Effector memory CD4-positive, alpha-beta T cell (primary cell): ENCODE measurements around the gene SLC22A7.
"Not testable (repeated sequence)": the region's sequence is repeated elsewhere in the genome, so short reads cannot be mapped to it uniquely, and the experiment has no call there.

Source experiments
- DNase-seq, 3 donors: peaks; one replicate each; pipeline ENCODE4 v3.0.0-alpha.2; 2020
- H3K27ac ChIP-seq: 2 replicates; pipeline ENCODE4 v1.7.0; 2013; ENCODE audit warnings: mild to moderate bottlenecking, low read length, moderate library complexity; ENCODE audit not compliant: insufficient read depth, poor library complexity, severe bottlenecking
- H3K27me3 ChIP-seq: replicated peaks from 2 replicates; pipeline ENCODE4 v1.7.0; 2013; ENCODE audit warnings: mild to moderate bottlenecking, low read length; ENCODE audit not compliant: insufficient read depth, control insufficient read depth, poor library complexity, severe bottlenecking
- H3K36me3 ChIP-seq: 2 replicates; pipeline ENCODE4 v1.7.0; 2013; ENCODE audit warnings: mild to moderate bottlenecking, low read length, moderate library complexity; ENCODE audit not compliant: control insufficient read depth, insufficient read depth
- H3K4me1 ChIP-seq: 2 replicates; pipeline ENCODE4 v1.7.0; 2013; ENCODE audit warnings: low read length, mild to moderate bottlenecking; ENCODE audit not compliant: control insufficient read depth, insufficient read depth, poor library complexity, severe bottlenecking
- H3K4me3 ChIP-seq: 2 replicates; pipeline ENCODE4 v1.7.0; 2013; ENCODE audit warnings: low read length, low read depth, mild to moderate bottlenecking; ENCODE audit not compliant: insufficient read depth, poor library complexity, severe bottlenecking
- H3K9me3 ChIP-seq: 2 replicates; pipeline ENCODE4 v1.7.0; 2013; ENCODE audit warnings: mild to moderate bottlenecking, low read length, moderate library complexity; ENCODE audit not compliant: control insufficient read depth

SLC22A7 gene

DNA sequence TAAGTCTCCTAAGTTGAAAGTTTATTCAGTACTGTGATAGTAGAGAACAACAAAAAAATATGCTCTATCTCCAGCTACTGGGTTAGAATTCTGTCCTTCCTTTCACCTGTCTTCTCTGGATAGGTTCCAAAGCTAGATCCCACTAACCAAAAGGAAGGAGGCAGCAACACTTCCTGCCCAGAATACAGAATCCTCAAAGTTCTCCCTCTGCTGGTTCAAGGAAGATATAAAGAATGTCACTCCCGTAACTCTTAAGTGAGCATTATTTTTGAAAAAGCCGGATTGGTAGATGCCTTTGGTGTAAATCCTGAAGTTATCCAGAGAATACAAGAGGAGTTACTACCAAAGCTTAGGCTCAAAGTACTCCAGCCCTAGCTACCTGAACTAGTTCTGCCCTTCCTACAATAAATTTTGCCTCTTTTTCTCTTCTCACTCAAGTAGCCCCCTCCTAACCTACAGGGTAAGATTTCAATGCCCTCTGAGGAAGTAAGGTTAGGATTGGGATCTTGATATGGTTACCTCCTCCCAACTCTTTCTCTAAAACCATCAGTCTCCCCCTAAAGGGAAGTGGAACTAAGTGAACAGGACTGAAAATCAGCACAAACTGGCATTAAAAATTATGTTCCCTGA lies 36.5 kb downstream of the SLC22A7 start:
- Histone ChIP-seq H3K36me3 (peaks cover 17% of the 10 kb centered on the region), H3K4me1 (peaks cover 13% of the 10 kb centered on the region), H3K4me3 (no peak overlapping the region), H3K9me3 (no peaks in the 10 kb centered on the region), H3K27me3 (no peaks in the 10 kb centered on the region), H3K27ac (no peak overlapping the region)
- no peak for DNase-seq

DNA sequence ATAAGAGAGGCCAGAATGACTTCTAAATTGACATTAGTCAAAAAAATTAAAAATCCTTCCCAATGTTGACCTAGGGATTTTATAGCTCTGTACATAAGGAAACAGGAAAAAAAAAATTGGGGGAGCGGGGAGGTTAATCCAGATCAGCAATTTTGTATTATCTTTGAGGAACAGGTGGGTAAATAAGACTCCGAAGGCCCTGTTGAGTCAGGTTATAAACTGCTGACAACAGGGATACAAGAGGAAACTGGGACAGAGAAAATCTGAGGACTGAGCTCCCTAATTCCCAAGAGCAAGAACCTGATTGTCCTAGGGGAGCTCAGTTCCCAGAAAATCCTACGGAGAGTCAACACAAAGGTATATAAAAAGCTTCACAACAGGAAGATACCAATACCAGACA lies 37.4 kb downstream of the SLC22A7 start:
- Histone ChIP-seq H3K27ac (no peak overlapping the region), H3K9me3 (no peaks in the 10 kb centered on the region), H3K36me3 (peaks cover 26% of the 10 kb centered on the region), H3K27me3 (no peaks in the 10 kb centered on the region), H3K4me3 (no peak overlapping the region), H3K4me1 (peaks cover 13% of the 10 kb centered on the region)
- no peak for DNase-seq

DNA sequence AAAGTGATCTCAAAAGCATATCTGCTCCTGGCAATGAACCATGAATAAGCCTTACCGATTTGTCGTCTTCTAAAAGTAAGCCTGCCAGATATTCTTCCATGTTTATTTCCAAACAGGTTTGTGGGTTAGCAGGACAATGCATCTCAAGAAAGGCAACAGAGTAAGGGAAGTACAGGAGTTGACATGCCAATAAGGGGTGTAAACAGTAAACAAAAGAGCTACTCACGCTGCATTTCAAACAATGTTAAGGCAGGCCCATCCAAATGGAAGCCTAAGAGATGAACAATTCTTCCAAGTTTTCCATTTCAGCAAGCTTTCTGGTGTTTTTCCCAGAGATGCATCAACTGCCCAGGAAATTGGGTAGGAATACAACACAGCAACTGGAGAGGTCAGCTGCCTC lies 38.3 kb downstream of the SLC22A7 start:
- DNase-seq: no peak
- Histone ChIP-seq H3K27ac (no peak overlapping the region), H3K36me3 (peaks cover 35% of the 10 kb centered on the region), H3K9me3 (no peaks in the 10 kb centered on the region), H3K27me3 (no peaks in the 10 kb centered on the region), H3K4me1 (peaks cover 7% of the 10 kb centered on the region), H3K4me3 (no peak overlapping the region)

DNA sequence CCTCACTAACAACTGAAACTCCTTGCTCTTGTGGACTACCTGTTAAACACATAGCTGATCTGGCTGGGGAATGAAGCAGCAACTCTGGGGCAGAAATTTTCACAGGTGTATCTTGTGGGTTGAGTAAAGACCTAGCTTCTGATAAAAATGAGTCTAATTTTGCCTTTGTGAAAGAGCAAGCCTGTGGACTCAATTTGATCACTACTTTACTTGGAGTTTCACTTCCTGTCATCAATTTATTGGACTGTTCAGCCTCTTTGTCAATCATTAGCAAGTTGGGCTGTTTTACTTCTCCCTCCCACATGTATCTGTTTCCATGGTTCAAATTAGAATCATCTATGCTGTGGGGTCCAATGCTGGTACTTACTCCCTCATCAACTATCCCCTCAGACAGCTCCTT lies 40.2 kb downstream of the SLC22A7 start:
- no peak for DNase-seq
- Histone ChIP-seq H3K27me3 (no peaks in the 10 kb centered on the region), H3K36me3 (peaks cover 53% of the 10 kb centered on the region), H3K4me3 (no peak overlapping the region), H3K27ac (no peak overlapping the region), H3K4me1 (no peaks in the 10 kb centered on the region), H3K9me3 (no peaks in the 10 kb centered on the region)

DNA sequence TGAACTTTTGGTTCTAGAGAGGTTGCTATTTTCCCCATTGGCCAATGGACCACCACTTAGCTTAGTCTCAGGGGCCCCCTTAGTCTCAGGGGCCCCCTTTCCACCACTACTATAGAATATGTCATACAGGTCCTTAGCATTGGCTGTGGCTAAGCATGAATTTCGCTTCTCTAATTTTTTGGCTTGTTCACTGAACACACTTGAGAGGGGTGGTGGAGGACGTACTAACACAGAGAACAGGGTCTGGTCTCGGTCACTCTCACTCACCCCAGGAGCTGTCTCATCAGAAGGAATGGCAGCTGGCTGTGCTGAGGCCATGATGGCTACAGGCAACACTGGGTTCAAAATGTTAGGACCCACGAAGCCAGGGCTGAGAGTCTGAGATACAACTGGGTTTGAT lies 41.1 kb downstream of the SLC22A7 start:
- Histone ChIP-seq H3K36me3 (peaks cover 60% of the 10 kb centered on the region), H3K4me3 (no peak overlapping the region)

DNA sequence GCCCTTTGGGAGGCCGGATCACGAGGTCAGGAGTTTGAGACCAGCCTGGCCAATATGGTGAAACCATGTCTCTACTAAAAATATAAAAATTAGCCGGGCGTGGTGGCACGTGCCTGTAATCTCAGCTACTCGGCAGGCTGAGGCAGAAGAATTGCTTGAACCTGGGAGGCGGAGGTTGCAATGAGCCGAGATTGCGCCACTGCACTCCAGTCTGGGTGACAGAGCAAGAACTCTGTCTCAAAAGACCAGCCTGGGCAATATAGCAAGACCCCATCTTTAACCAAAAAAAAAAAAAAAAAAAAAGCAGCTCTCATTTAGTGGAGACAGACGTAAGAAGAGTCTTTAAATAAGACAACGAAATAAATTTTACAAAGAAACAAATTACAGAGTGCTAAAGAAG lies 48.2 kb downstream of the SLC22A7 start:
- H3K9me3 ChIP-seq, DNase-seq: not testable (repeated sequence)
- H3K36me3 ChIP-seq: peaks cover 56% of the 10 kb centered on the region

More for the DNA sequence above, 41.1 kb downstream of the SLC22A7 start:
- Histone ChIP-seq H3K9me3 (no peaks in the 10 kb centered on the region), H3K27ac (no peak overlapping the region), H3K27me3 (no peaks in the 10 kb centered on the region), H3K4me1 (no peaks in the 10 kb centered on the region)
- no peak for DNase-seq

DNA sequence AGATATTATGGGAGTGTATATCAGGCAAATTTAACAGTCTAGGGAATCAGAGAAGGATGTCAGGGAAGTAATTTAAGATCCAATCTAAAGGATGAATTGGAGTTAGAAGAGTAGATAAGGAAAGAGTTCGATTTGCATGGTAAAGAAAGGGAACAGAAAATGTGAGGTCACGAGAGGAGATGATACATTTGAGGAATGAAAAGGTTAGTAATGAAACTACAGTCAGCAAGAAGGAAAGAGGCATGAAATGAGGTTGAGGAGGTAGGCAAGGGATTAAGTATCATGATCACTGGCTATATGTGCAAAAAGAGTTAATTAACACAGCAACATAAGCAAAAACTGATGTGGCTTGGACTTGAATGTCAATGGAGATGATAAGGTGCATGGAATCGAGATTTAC lies 49.0 kb downstream of the SLC22A7 start:
- H3K36me3 ChIP-seq: peaks cover 50% of the 10 kb centered on the region
- H3K27ac ChIP-seq: no peak overlapping the region
- H3K4me3 ChIP-seq: no peak overlapping the region
- H3K27me3 ChIP-seq: no peaks in the 10 kb centered on the region
- no peaks in the 10 kb centered on the region for H3K9me3 ChIP-seq
- DNase-seq: no peak
- H3K4me1 ChIP-seq: no peaks in the 10 kb centered on the region

More for the DNA sequence above, 48.2 kb downstream of the SLC22A7 start:
- not testable (repeated sequence) for H3K27me3 ChIP-seq, H3K4me3 ChIP-seq, H3K27ac ChIP-seq, H3K4me1 ChIP-seq

DNA sequence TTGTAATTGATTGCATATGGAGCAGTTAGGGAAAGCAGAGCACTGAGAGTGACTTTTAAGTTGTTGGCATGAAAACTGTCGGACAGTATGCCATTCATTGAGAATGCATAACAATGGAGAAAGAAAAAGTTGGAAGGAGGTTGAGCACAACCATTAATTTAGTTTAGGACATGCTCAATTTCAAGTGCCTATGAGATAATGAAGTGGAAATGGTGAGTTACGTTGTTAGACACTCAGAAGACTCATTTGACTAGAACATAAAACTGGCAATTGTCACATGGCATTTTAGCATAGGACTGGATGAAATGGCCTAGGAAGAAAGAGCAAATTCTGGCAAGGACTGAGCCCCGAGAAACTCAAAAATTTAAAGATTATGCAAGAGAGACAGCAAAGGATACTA lies 49.4 kb downstream of the SLC22A7 start:
- no peaks in the 10 kb centered on the region for H3K9me3 ChIP-seq
- no peaks in the 10 kb centered on the region for H3K4me1 ChIP-seq
- no peak overlapping the region for H3K27ac ChIP-seq
- H3K36me3 ChIP-seq: peaks cover 49% of the 10 kb centered on the region
- no peak for DNase-seq
- H3K4me3 ChIP-seq: no peak overlapping the region
- H3K27me3 ChIP-seq: no peaks in the 10 kb centered on the region

DNA sequence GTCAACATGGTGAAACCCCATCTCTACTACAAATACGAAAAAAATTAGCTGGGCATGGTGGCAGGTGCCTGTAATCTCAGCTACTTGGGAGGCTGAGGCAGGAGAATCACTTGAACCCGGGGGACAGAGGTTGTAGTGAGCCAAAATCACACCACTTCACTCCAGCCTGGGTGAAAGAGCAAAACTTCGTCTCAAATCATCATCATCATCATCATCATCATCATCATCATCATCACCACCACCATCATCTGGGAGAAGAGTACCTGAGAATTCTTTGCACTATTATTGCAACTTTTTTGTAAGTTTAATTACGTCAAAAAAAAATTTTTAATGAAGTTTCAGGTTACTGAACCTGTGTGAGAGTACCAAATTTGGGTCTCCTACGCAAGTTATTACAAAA lies 53.9 kb downstream of the SLC22A7 start:
- H3K9me3 ChIP-seq, H3K4me3 ChIP-seq, H3K27ac ChIP-seq, DNase-seq, H3K4me1 ChIP-seq, H3K27me3 ChIP-seq: not testable (repeated sequence)
- H3K36me3 ChIP-seq: peaks cover 59% of the 10 kb centered on the region
